Heart left ventricle (tissue), 16 donors: Measurements from ENCODE around the gene ANKRD13B. TPM values are rescaled to one million over a fixed set of nuclear protein-coding genes. Genes with fewer than 3 reads are reported as not detected.
A peak's percentile ranks its signal among the peaks of the same experiment; 100 is the strongest.

Source experiments
- ATAC-seq, 4 donors: fragments of 200-7000 bp; cut with Tn5 transposase; one replicate each; pipeline ENCODE4 v1.9.1; 2020 to 2022; ENCODE audit warnings: moderate library complexity in 4 of 4, mild to moderate bottlenecking in 3 of 4, moderate number of reproducible peaks in 1 of 4
- DNase-seq, 5 donors: peaks; one replicate each; pipeline ENCODE4 v3.0.0-alpha.2; 2020
- H3K27ac ChIP-seq, 12 donors: fragments of 200-600 bp; sonication (generic) in 4 of 12; one replicate each; pipeline versions ENCODE4 v1.5.0 to v1.8.0; 2016 to 2022; ENCODE audit warnings: mild to moderate bottlenecking in 2 of 12
- H3K27me3 ChIP-seq, 9 donors: fragments of 200-600 bp; sonication (generic) in 2 of 9; one replicate each; pipeline versions ENCODE4 v1.5.1 to v1.8.0; 2016 to 2022; ENCODE audit warnings: mild to moderate bottlenecking in 3 of 9
- H3K36me3 ChIP-seq, 9 donors: fragments of 200-600 bp; sonication (generic) in 2 of 9; one replicate each; pipeline versions ENCODE4 v1.5.0 to v1.8.0; 2018 to 2022; ENCODE audit warnings: mild to moderate bottlenecking in 2 of 9
- H3K4me1 ChIP-seq, 12 donors: fragments of 200-600 bp; sonication (generic) in 4 of 12; one replicate each; pipeline versions ENCODE4 v1.5.0 to v1.8.0; 2016 to 2022; ENCODE audit warnings: mild to moderate bottlenecking in 3 of 12
- H3K4me3 ChIP-seq, 12 donors: fragments of 200-600 bp; sonication (generic) in 4 of 12; one replicate each; pipeline versions ENCODE4 v1.5.0 to v1.8.0; 2017 to 2022; ENCODE audit warnings: mild to moderate bottlenecking in 9 of 12, moderate library complexity in 4 of 12
- H3K9me3 ChIP-seq, 12 donors: fragments of 200-600 bp; sonication (generic) in 4 of 12; one replicate each; pipeline versions ENCODE4 v1.5.0 to v1.8.0; 2016 to 2022; ENCODE audit warnings: mild to moderate bottlenecking in 1 of 12
- CTCF ChIP-seq, 12 donors: fragments of 200-600 bp; sonication (generic) in 4 of 12; IDR thresholded peaks; one replicate each; pipeline versions ENCODE4 v1.5.0 to v1.8.0; 2018 to 2022; ENCODE audit warnings: antibody characterized with exemption in 12 of 12, mild to moderate bottlenecking in 5 of 12
- POLR2A ChIP-seq, 2 donors: fragments of 450-650 bp; IDR thresholded peaks; one replicate each; pipeline ENCODE4 v1.6.1; 2017; ENCODE audit warnings: antibody characterized with exemption in 2 of 2, mild to moderate bottlenecking in 2 of 2, moderate library complexity in 2 of 2
- WGBS, 4 donors: extraction: QIAGEN DNeasy Blood & Tissue Kit in 2 of 4; methylation state at CpG; one replicate each; pipeline versions ENCODE4 v1.1.5 to v1.1.7; 2013 to 2018; 5-methylcytosine and 5-hydroxymethylcytosine counted together
- intact Hi-C, 10 donors: fragments of 100-400 bp; cut with DNase I; formaldehyde crosslinking; loops; one replicate each; pipeline versions ENCODE4 v1.11.1 to v1.14.2; 2022
- polyA plus RNA-seq, 2 donors: library from polyadenylated mRNA; stranded (reverse); fragments of 200-250 nt; gene quantifications; one replicate each; pipeline ENCODE4 v1.2.3, GENCODE V29; 2013
- total RNA-seq, 9 donors: library from RNA; depleted of rRNA in 2 of 9; stranded (reverse); fragments of >200 nt in 2 of 9; fragmentation: NEBNext Ultra II Directional in 3 of 9; extraction: Animal tissue kit (Norgen Biotek cat#: 25700) in 3 of 9; gene quantifications; one replicate each; pipeline versions ENCODE4 v1.1.0 to v1.2.4, GENCODE V29; 2016 to 2023
- donor health status: ischemic (EF 13 %, LVEDD 7.1; RV severe dilation, severe dysfunction).
- donor health status: healthy with polysubstance abuse.
- donor health status: DM: no; HTN: yes; CAD: no.
- donor health status: DM: no; HTN: no; CAD: no.
- donor health status: ischemic (EF 25% LVEDD 6.9; RV normal size, moderate dysfunction).
- donor health status: ischemic (EF 25% LVEDD 5.7; RV mildly dilated, moderate dysfunction).
- donor health status: healthy.
- donor health status: DM: yes; HTN: yes; CAD: no.
- donor health status: ischemic (EF 35%, LVEDD 5.7; RV mildly dilated, moderate dysfunction).
- donor health status: nonischemic (EF 11% LVEDD 7.7; RV severe dilation, severe dysfunction).
- donor health status: DM: yes; HTN: yes; CAD: no.
- donor health status: PGD.
- donor health status: ischemic (EF 29% LVEDD 5.4; RV normal size, mild dysfunction).
- donor health status: nonischemic (EF 23%, LVEDD 6.1; RV moderate dilation, normal function).

The ANKRD13B gene
- total and polyA plus RNA-seq, 11 donors, result 4.1 to 12.7 (median 6.1) TPM

GRCh38 chr17:29640413-29640812, 47.5 kb downstream of the ANKRD13B start:
- no peaks in the 10 kb centered on the region for H3K27me3 ChIP-seq
- peak in 3 of 4 donors; percentile 6 to 30 (median 15) for ATAC-seq
- H3K27ac ChIP-seq, result peak overlapping the region; percentile 60 to 83 (median 76)
- no peak overlapping the region for H3K4me3 ChIP-seq
- 12 to 27% (median 17%) methylated on average over 2 of the region's 2 CpGs for WGBS, 4 donors
- DNase-seq, result no peak
- peaks cover 0 to 42% (median 18%) of the 10 kb centered on the region in 9 donors for H3K36me3 ChIP-seq
- no peaks in the 10 kb centered on the region for H3K9me3 ChIP-seq
- TF ChIP-seq POLR2A (IDR thresholded peaks at IDR 0.05) (no peak), CTCF (IDR thresholded peaks at IDR 0.05) (no peak)
- peaks cover 11 to 69% (median 66%) of the 10 kb centered on the region in 12 donors for H3K4me1 ChIP-seq
- intact Hi-C loops, result loop anchor here in 7 of 10 donors (1.0 to 10.0 kb wide), 11 partner anchors 37 to 452 kb away; partner anchors contain the start of genes SSH2 (in 2 of the 7) and GIT1 (in 1 of the 7)

- peaks cover 0 to 40% (median 11%) of the 10 kb centered on the region in 9 donors for H3K36me3 ChIP-seq
- 31 to 46% (median 37%) methylated on average over 7 of the region's 7 CpGs for WGBS, 4 donors
- H3K27me3 ChIP-seq, result no peaks in the 10 kb centered on the region
- no peaks in the 10 kb centered on the region for H3K9me3 ChIP-seq
- peaks cover 11 to 76% (median 72%) of the 10 kb centered on the region in 12 donors for H3K4me1 ChIP-seq
- TF ChIP-seq CTCF (IDR thresholded peaks at IDR 0.05), result no peak
- TF ChIP-seq POLR2A (IDR thresholded peaks at IDR 0.05), result no peak
- intact Hi-C loops, result loop anchor here in 7 of 10 donors (1.0 to 10.0 kb wide), 11 partner anchors 36 to 451 kb away; partner anchors contain the start of genes SSH2 (in 2 of the 7) and GIT1 (in 1 of the 7)
- peak in 2 of 4 donors; percentile 4 to 25 for ATAC-seq
- no peak for DNase-seq
- no peak overlapping the region for H3K4me3 ChIP-seq
- peak overlapping the region; percentile 60 to 83 (median 76) for H3K27ac ChIP-seq
Measured at GRCh38 chr17:29640981-29641642, 48.2 kb downstream of the ANKRD13B start.

GRCh38 chr17:29642171-29642611, 49.3 kb downstream of the ANKRD13B start:
- Histone ChIP-seq H3K27me3 (no peaks in the 10 kb centered on the region), H3K36me3 (peaks cover 0 to 37% (median under 1%) of the 10 kb centered on the region in 9 donors), H3K4me3 (no peak overlapping the region), H3K27ac (peak overlapping the region in 11 of 12 donors; percentile 57 to 83 (median 77)), H3K4me1 (peaks cover 11 to 83% (median 76%) of the 10 kb centered on the region in 12 donors), H3K9me3 (no peaks in the 10 kb centered on the region)
- WGBS, 4 donors, result 49 to 72% (median 67%) methylated on average over 2 of the region's 2 CpGs
- intact Hi-C loops, result loop anchor here in 7 of 10 donors (5.0 to 10.0 kb wide), 9 partner anchors 35 to 450 kb away; partner anchors contain the start of genes SSH2 (in 2 of the 7) and GIT1 (in 1 of the 7)
- no peak for ATAC-seq
- TF ChIP-seq POLR2A (IDR thresholded peaks at IDR 0.05), result no peak
- no peak for TF ChIP-seq CTCF (IDR thresholded peaks at IDR 0.05)
- no peak for DNase-seq

DNA sequence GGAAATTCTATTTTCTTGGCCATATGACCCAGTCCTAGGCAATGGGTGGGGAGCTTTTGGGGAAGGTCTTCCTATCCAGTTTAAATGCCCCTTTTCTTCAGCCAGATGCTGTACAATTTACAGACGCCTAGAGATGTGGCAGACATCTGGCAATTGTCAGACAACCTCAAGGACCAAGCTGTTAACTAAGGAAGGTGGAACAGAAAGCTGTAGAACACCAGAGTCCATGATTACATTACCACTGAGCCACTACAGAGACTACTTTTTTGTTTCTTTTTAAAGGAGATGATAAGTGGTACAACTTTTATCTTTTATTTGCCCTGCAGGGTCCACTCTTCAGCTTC, 50.9 kb downstream of the ANKRD13B start:
- H3K4me3 ChIP-seq, result no peak overlapping the region
- WGBS, 4 donors, result 33 to 52% (median 46%) methylated on average over 1 of the region's 1 CpG

More for the DNA sequence above, 50.9 kb downstream of the ANKRD13B start:
- intact Hi-C loops, result loop anchor here in 7 of 10 donors (5.0 to 10.0 kb wide), 9 partner anchors 34 to 449 kb away; partner anchors contain the start of genes SSH2 (in 2 of the 7) and GIT1 (in 1 of the 7)
- Histone ChIP-seq H3K4me1 (peaks cover 11 to 80% (median 75%) of the 10 kb centered on the region in 12 donors), H3K27me3 (no peaks in the 10 kb centered on the region), H3K9me3 (no peaks in the 10 kb centered on the region), H3K27ac (peak overlapping the region; percentile 34 to 83 (median 74)), H3K36me3 (peaks cover 0 to 44% (median 15%) of the 10 kb centered on the region in 9 donors)
- no peak for DNase-seq
- ATAC-seq, result no peak
- TF ChIP-seq POLR2A (IDR thresholded peaks at IDR 0.05) (no peak), CTCF (IDR thresholded peaks at IDR 0.05) (no peak)
